A673 (cell line): ENCODE measurements around the gene RSPRY1.

Experiments
- CTCF ChIP-seq: fragments of 300-800, 200-600 bp; sonication (generic); conservative IDR thresholded peaks from 2 replicates; pipeline ENCODE4 v1.5.1; 2017; ENCODE audit warnings: low read depth, mild to moderate bottlenecking, antibody characterized with exemption, low read length, moderate library complexity, mixed read lengths
- EZH2 ChIP-seq: fragments of 200-600 bp; sonication (generic); IDR thresholded peaks from 2 replicates; pipeline ENCODE4 v1.6.1; 2017; ENCODE audit warnings: borderline replicate concordance, low read depth, mild to moderate bottlenecking, mixed read lengths, antibody characterized with exemption, low read length; ENCODE audit not compliant: poor library complexity, severe bottlenecking

DNA sequence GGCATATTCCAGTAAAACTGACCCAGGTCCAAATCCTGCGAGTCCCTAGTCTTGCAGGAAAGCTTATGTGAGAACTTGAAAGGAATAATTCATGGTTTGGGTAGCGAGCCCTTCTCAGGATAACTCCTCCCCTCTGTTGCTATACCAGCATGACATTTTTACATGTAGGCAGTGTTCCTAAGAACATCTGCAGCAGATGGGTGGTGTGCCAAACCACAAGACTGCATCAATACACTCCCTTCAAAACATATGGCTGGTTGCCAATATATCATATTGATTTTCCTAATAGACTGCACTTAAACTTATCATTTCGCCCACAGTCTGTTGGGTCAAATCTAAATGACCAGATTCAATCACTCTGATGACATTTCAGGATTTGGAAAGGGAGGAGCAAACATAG lies 20.2 kb upstream of the RSPRY1 start:
- TF ChIP-seq EZH2 (no peak), CTCF (no peak)
